Measurements from ENCODE around the gene CGB2.

DNA sequence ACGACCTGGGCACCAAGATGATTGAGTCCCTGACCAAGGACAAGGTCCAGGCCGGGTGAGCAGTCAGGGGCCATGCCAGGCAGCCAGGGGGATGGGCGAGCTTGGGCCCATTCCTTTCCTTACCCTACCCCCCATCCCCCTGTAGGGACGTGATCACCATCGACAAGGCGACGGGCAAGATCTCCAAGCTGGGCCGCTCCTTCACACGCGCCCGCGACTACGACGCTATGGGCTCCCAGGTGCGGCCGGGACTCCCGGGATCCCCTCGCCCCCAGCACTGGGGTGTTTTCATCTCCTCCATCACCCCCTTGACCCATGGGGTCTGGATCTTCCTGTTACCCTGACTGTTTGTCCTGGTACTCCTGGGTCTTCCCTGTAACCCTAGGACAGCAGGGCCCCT lies 21.9 kb upstream of the CGB2 start:
- no peak for TF ChIP-seq POLR2A (IDR thresholded peaks at IDR 0.05)
- TF ChIP-seq, protein P1, sequence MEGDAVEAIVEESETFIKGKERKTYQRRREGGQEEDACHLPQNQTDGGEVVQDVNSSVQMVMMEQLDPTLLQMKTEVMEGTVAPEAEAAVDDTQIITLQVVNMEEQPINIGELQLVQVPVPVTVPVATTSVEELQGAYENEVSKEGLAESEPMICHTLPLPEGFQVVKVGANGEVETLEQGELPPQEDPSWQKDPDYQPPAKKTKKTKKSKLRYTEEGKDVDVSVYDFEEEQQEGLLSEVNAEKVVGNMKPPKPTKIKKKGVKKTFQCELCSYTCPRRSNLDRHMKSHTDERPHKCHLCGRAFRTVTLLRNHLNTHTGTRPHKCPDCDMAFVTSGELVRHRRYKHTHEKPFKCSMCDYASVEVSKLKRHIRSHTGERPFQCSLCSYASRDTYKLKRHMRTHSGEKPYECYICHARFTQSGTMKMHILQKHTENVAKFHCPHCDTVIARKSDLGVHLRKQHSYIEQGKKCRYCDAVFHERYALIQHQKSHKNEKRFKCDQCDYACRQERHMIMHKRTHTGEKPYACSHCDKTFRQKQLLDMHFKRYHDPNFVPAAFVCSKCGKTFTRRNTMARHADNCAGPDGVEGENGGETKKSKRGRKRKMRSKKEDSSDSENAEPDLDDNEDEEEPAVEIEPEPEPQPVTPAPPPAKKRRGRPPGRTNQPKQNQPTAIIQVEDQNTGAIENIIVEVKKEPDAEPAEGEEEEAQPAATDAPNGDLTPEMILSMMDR (IDR thresholded peaks at IDR 0.05) = no peak

Measured in upper lobe of left lung (tissue), 4 donors.